WI38 (cell line): ENCODE results near the gene F10.

Experiments used
- H3K4me3 ChIP-seq: 2 replicates; pipeline ENCODE4 v1.5.1; 2011; ENCODE audit warnings: low read depth, mild to moderate bottlenecking, control low read depth, low read length
- CTCF ChIP-seq: IDR thresholded peaks from 2 replicates; pipeline ENCODE4 v1.5.1; 2012; ENCODE audit warnings: low read depth, mild to moderate bottlenecking, control low read depth, low read length

The F10 gene

GRCh38 chr13:113196970-113197737 lies 74.6 kb downstream of the F10 start:
- no peak overlapping the region for H3K4me3 ChIP-seq
- no peak for TF ChIP-seq CTCF
